ENCODE data around the gene SPATA16.

GRCh38 chr3:173066044-173067004 lies 74.7 kb downstream of the SPATA16 start:
- no peak for TF ChIP-seq POLR2A (IDR thresholded peaks at IDR 0.05; ENCODE audit: low read depth, low read length)
- no peak for TF ChIP-seq EZH2 (IDR thresholded peaks at IDR 0.05; ENCODE audit: borderline replicate concordance, low read depth, low read length, severe bottlenecking)
- TF ChIP-seq CTCF (IDR thresholded peaks at IDR 0.05; ENCODE audit: extremely low read depth in 1 of 2, insufficient read depth in 1 of 2, low read depth in 1 of 2, low read length in 2 of 2), result no peak
